Spleen (tissue), 11 donors: ENCODE results near the gene MBLAC1. TPM values are rescaled to one million over a fixed set of nuclear protein-coding genes. Genes with fewer than 3 reads are reported as not detected.

Experiments used
- DNase-seq: peaks from one replicate; pipeline ENCODE4 v3.0.0-alpha.2; 2020
- H3K27ac ChIP-seq, 8 donors: fragments of 200-600 bp; sonication (generic) in 7 of 8; 1 replicate in 4 of 8; 2 replicates in 4 of 8; pipeline versions ENCODE4 v1.5.0 to v1.8.0; 2016 to 2021; ENCODE audit warnings: inconsistent platforms in 4 of 8, mild to moderate bottlenecking in 4 of 8, moderate library complexity in 1 of 8
- H3K27me3 ChIP-seq, 7 donors: fragments of 200-600 bp; sonication (generic) in 6 of 7; replicated peaks in 1 of 7; 1 replicate in 4 of 7; 2 replicates in 3 of 7; pipeline versions ENCODE4 v1.5.0 to v1.8.0; 2016 to 2021; ENCODE audit warnings: inconsistent platforms in 3 of 7, mild to moderate bottlenecking in 1 of 7
- H3K36me3 ChIP-seq, 6 donors: fragments of 200-600 bp; sonication (generic) in 5 of 6; 1 replicate in 4 of 6; 2 replicates in 2 of 6; pipeline versions ENCODE4 v1.5.0 to v1.8.0; 2016 to 2021; ENCODE audit warnings: inconsistent platforms in 2 of 6
- H3K4me1 ChIP-seq, 6 donors: fragments of 200-600 bp; sonication (generic) in 5 of 6; 1 replicate in 3 of 6; 2 replicates in 3 of 6; pipeline versions ENCODE4 v1.5.0 to v1.8.0; 2016 to 2021; ENCODE audit warnings: inconsistent platforms in 3 of 6
- H3K4me3 ChIP-seq, 8 donors: fragments of 200-600 bp; sonication (generic) in 7 of 8; 1 replicate in 4 of 8; 2 replicates in 4 of 8; pipeline versions ENCODE4 v1.5.0 to v1.8.0; 2016 to 2021; ENCODE audit warnings: inconsistent platforms in 4 of 8, mild to moderate bottlenecking in 4 of 8, moderate library complexity in 2 of 8
- H3K9me3 ChIP-seq, 8 donors: fragments of 200-600 bp; sonication (generic) in 7 of 8; 1 replicate in 4 of 8; 2 replicates in 4 of 8; pipeline versions ENCODE4 v1.5.0 to v1.8.0; 2016 to 2021; ENCODE audit warnings: inconsistent platforms in 4 of 8
- POLR2A ChIP-seq, 3 donors: fragments of 450-650 bp; IDR thresholded peaks; one replicate each; pipeline ENCODE4 v1.5.1; 2017; ENCODE audit warnings: antibody characterized with exemption in 3 of 3, mild to moderate bottlenecking in 1 of 3
- POLR2AphosphoS5 ChIP-seq, 3 donors: sonication (generic); formaldehyde crosslinking; IDR thresholded peaks; one replicate each; pipeline ENCODE4 v1.5.1; 2017; ENCODE audit warnings: antibody characterized with exemption in 3 of 3
- WGBS, 5 donors: extraction: QIAGEN DNeasy Blood & Tissue Kit in 3 of 5; methylation state at CpG; one replicate each; pipeline versions ENCODE4 v1.1.5 to v1.1.7; 2013 to 2018; 5-methylcytosine and 5-hydroxymethylcytosine counted together
- intact Hi-C: fragments of 100-400 bp; cut with DNase I; formaldehyde crosslinking; loops from one replicate; pipeline ENCODE4 v1.15.0; 2023; ENCODE audit warnings: low total_unique reads
- polyA plus RNA-seq, 3 donors: library from polyadenylated mRNA; stranded (reverse); fragments of 200-250 nt; gene quantifications; one replicate each; pipeline ENCODE4 v1.2.1, GENCODE V29; 2013
- total RNA-seq, 7 donors: library from RNA; depleted of rRNA in 3 of 7; stranded (reverse); fragments of >200 nt in 3 of 7; fragmentation: NEBNext Ultra II Directional in 4 of 7; extraction: Animal tissue kit (Norgen Biotek cat#: 25700) in 4 of 7; gene quantifications; one replicate each; pipeline versions ENCODE4 v1.1.0 to v1.2.1, GENCODE V29; 2016 to 2021
- TF ChIP-seq, protein P1 (sequence below), 11 experiments: fragments of 200-600 bp in 7 of 11; fragments of 450-650 bp in 4 of 11; sonication (generic) in 4 of 11; IDR thresholded peaks in 8 of 11; conservative IDR thresholded peaks in 3 of 11; 1 replicate in 7 of 11; 2 replicates in 4 of 11; pipeline versions ENCODE4 v1.4.0 to v1.8.0; 2016 to 2021; ENCODE audit warnings: antibody characterized with exemption in 11 of 11, inconsistent platforms in 4 of 11, mild to moderate bottlenecking in 1 of 11
- donor health status: healthy with polysubstance abuse.
- donor health status: DM: no; HTN: no; CAD: no; lungs with moderate emphysema.
- donor health status: DM: no; HTN: no; CAD: no.
- donor health status: Bipolar disorder and iron deficiency.
- donor health status: healthy.
- donor health status: DM: no; HTN: no; CAD: no.
- donor health status: DM: yes; HTN: yes; CAD: no.

MBLAC1 gene
- total and polyA plus RNA-seq, 10 donors, result 1.7 to 4.4 (median 2.2) TPM

DNA sequence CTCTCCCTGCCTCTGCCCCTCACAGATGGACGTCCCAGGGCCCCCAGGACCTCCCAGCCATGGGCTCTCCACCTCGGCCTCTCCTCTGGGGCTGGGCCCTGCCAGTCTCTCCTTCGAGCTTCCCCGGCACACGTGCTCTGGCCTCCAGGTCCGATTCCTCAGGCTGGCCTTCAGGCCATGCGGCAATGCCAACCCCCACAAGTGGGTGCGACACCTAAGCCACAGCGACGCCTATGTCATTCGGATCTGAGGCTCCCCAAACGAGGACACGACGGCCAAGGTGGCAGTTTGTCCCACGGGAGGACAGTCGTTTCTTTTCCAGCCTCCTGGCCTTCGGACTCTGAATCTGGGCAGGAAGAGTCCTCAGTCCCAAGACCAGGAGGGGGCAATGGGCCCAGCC, 20.1 kb upstream of the MBLAC1 start:
- Histone ChIP-seq H3K4me1 (peaks cover 0 to 12% (median 9%) of the 10 kb centered on the region in 6 donors), H3K27ac (no peak overlapping the region), H3K27me3 (no peaks in the 10 kb centered on the region), H3K9me3 (no peaks in the 10 kb centered on the region), H3K36me3 (peaks cover 0 to 87% (median 60%) of the 10 kb centered on the region in 6 donors), H3K4me3 (no peak overlapping the region)
- whole genome bisulfite sequencing, 5 donors, result 85 to 95% (median 88%) methylated on average over 14 to 17 of the region's 17 CpGs
- TF ChIP-seq POLR2AphosphoS5 (IDR thresholded peaks at IDR 0.05) (peak in 1 of 3 donors; percentile 19), POLR2A (IDR thresholded peaks at IDR 0.05) (no peak)
- TF ChIP-seq, protein P1, sequence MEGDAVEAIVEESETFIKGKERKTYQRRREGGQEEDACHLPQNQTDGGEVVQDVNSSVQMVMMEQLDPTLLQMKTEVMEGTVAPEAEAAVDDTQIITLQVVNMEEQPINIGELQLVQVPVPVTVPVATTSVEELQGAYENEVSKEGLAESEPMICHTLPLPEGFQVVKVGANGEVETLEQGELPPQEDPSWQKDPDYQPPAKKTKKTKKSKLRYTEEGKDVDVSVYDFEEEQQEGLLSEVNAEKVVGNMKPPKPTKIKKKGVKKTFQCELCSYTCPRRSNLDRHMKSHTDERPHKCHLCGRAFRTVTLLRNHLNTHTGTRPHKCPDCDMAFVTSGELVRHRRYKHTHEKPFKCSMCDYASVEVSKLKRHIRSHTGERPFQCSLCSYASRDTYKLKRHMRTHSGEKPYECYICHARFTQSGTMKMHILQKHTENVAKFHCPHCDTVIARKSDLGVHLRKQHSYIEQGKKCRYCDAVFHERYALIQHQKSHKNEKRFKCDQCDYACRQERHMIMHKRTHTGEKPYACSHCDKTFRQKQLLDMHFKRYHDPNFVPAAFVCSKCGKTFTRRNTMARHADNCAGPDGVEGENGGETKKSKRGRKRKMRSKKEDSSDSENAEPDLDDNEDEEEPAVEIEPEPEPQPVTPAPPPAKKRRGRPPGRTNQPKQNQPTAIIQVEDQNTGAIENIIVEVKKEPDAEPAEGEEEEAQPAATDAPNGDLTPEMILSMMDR (IDR thresholded peaks at IDR 0.05 in 8 of 11, conservative IDR thresholded peaks at IDR 0.05 in 3 of 11), result no peak
- no peak for DNase-seq
- intact Hi-C loops, result no loop called here

DNA sequence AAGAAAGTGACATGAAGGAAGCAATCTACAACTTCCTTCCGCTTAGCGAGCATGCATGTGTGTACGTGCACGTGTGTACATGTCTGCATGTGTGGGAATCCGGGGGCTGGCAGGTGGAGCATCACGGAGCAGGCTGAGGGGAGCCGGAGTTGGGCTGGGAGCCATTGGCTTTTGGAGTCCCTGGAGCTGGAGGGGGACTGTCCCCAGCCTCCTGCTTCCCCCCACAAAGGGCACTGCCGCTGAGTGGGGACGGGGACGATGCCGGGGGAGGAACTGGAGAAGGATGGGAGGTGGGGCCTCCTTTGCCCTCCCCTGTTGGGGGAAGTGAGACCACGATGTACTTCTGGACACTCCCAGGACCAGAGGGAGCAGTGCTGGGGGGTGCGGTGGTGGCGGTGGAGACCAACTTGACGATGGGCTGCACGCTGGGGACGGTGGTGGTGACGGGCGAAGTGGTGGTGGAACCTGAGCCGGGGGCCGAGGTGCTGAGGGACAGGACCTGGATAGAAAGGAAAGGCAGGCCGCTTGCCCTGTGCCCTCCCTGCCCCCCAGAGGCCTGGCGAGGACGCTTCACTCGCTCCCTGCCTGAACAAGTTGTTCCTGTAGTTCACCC, 19.5 kb upstream of the MBLAC1 start:
- H3K9me3 ChIP-seq, result no peaks in the 10 kb centered on the region
- no peak overlapping the region for H3K27ac ChIP-seq
- peaks cover 0 to 6% (median 4%) of the 10 kb centered on the region in 6 donors for H3K4me1 ChIP-seq
- H3K36me3 ChIP-seq, result peaks cover 0 to 93% (median 66%) of the 10 kb centered on the region in 6 donors
- DNase-seq, result no peak
- no peak overlapping the region for H3K4me3 ChIP-seq
- intact Hi-C loops, result no loop called here
- H3K27me3 ChIP-seq, result no peaks in the 10 kb centered on the region
- TF ChIP-seq, protein P1 (IDR thresholded peaks at IDR 0.05 in 8 of 11, conservative IDR thresholded peaks at IDR 0.05 in 3 of 11), result no peak
- peak in 1 of 3 donors; percentile 34 for TF ChIP-seq POLR2AphosphoS5 (IDR thresholded peaks at IDR 0.05)
- WGBS, 5 donors, result 85 to 89% (median 87%) methylated on average over 25 of the region's 25 CpGs

DNA sequence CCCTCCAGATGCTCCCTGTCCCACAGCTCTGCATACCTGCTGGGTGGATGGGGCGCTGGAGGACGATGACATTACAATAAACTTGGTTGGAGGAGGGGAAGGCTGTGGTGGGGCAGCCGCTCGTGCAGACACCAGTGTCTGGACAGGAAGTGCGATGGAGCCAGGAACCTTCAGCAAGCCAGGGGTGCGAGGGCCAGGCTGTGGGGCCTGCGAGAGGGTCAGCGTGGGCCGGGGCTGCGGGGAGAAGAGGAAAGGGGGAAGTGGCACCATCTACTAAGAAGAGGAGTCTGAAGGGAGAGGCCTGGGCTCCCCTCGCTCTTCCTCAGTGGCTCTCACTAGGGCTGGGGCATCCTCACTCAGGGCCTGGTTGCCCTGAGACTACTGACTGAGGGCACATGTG, 18.9 kb upstream of the MBLAC1 start:
- Histone ChIP-seq H3K27ac (no peak overlapping the region), H3K36me3 (peaks cover 0 to 100% (median 72%) of the 10 kb centered on the region in 6 donors), H3K4me3 (no peak overlapping the region), H3K4me1 (no peaks in the 10 kb centered on the region), H3K9me3 (no peaks in the 10 kb centered on the region), H3K27me3 (no peaks in the 10 kb centered on the region)
- no peak for DNase-seq
- TF ChIP-seq, protein P1 (IDR thresholded peaks at IDR 0.05 in 8 of 11, conservative IDR thresholded peaks at IDR 0.05 in 3 of 11), result no peak
- TF ChIP-seq POLR2A (IDR thresholded peaks at IDR 0.05) (no peak), POLR2AphosphoS5 (IDR thresholded peaks at IDR 0.05) (peak in 1 of 3 donors; percentile 8)
- intact Hi-C loops, result no loop called here
- 76 to 84% (median 82%) methylated on average over 10 to 11 of the region's 11 CpGs for WGBS, 5 donors

DNA sequence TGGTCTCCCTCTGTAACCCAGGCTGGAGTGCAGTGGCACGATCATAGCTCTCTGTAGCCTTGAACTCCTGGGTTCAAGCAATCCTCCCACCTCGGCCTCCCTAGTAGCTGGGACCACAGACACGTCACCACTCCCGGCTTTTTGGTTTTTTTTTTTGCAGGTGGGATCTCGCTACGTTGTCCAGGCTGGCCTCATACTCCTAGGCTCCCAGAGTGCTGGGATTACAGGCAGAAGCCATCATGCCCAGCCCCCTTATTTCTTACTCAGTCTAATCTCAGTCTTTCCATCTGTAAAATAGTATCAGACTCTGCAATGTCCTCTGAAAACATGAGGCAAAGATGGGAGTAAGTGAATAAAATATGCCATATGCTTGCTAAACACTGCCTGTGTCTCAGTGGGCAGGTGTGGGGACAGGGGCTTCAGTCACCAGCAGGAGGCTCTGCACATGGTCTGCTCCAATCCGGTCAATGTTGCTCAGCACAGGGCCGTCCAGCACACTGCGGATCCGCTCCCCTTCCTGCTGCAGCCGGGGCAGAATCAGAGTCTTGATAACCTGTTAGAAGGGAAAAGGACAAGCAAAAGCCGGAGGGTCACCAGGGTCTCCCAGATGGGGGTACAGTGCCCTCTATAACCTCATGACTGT, 17.1 kb upstream of the MBLAC1 start:
- H3K27ac ChIP-seq, result no peak overlapping the region
- H3K9me3 ChIP-seq, result no peaks in the 10 kb centered on the region
- no peak overlapping the region for H3K4me3 ChIP-seq
- peaks cover 0 to 100% (median 81%) of the 10 kb centered on the region in 6 donors for H3K36me3 ChIP-seq
- DNase-seq, result no peak
- WGBS, 5 donors, result 86 to 92% (median 89%) methylated on average over 12 of the region's 12 CpGs
- TF ChIP-seq, protein P1 (IDR thresholded peaks at IDR 0.05 in 8 of 11, conservative IDR thresholded peaks at IDR 0.05 in 3 of 11), result no peak
- TF ChIP-seq POLR2A (IDR thresholded peaks at IDR 0.05), result no peak
- no peak for TF ChIP-seq POLR2AphosphoS5 (IDR thresholded peaks at IDR 0.05)
- no peaks in the 10 kb centered on the region for H3K27me3 ChIP-seq
- no peaks in the 10 kb centered on the region for H3K4me1 ChIP-seq
- intact Hi-C loops, result no loop called here
